Mesendoderm (in vitro differentiated cells): Measurements from ENCODE around the gene AOPEP.

ENCODE experiments used
- DNase-seq: peaks from one replicate; pipeline ENCODE4 v3.0.0; 2013
- H2AK5ac ChIP-seq: 2 replicates; pipeline ENCODE4 v1.6.1; 2013; ENCODE audit warnings: low read length, inconsistent platforms
- H2BK120ac ChIP-seq: 2 replicates; pipeline ENCODE4 v1.6.1; 2013; ENCODE audit warnings: low read depth, mild to moderate bottlenecking, low read length, moderate library complexity, mixed read lengths
- H2BK15ac ChIP-seq: replicated peaks from 2 replicates; pipeline ENCODE4 v1.6.1; 2013; ENCODE audit warnings: low read depth, mild to moderate bottlenecking, moderate library complexity
- H2BK5ac ChIP-seq: 2 replicates; pipeline ENCODE4 v1.6.1; 2013; ENCODE audit warnings: low read length, inconsistent platforms
- H3K18ac ChIP-seq: 2 replicates; pipeline ENCODE4 v1.6.1; 2013; ENCODE audit warnings: mild to moderate bottlenecking, low read length, mixed read lengths
- H3K23ac ChIP-seq: one replicate; pipeline ENCODE4 v1.6.1; 2013; ENCODE audit warnings: low read length
- H3K27ac ChIP-seq: 2 replicates; pipeline ENCODE4 v1.5.1; 2013; ENCODE audit warnings: low read depth, mild to moderate bottlenecking, inconsistent platforms, low read length, moderate library complexity
- H3K27me3 ChIP-seq: 2 replicates; pipeline ENCODE4 v1.6.1; 2013; ENCODE audit warnings: low read length, control low read depth, mild to moderate bottlenecking, inconsistent platforms; ENCODE audit not compliant: insufficient read depth, poor library complexity
- H3K36me3 ChIP-seq: 2 replicates; pipeline ENCODE4 v1.6.1; 2013; ENCODE audit warnings: low read length, inconsistent platforms; ENCODE audit not compliant: control insufficient read depth, insufficient read depth
- H3K4ac ChIP-seq: one replicate; pipeline ENCODE4 v1.6.1; 2013; ENCODE audit warnings: low read depth, mild to moderate bottlenecking, low read length, moderate library complexity
- H3K4me1 ChIP-seq: 2 replicates; pipeline ENCODE4 v1.6.1; 2013; ENCODE audit warnings: low read depth, low read length, inconsistent platforms; ENCODE audit not compliant: control insufficient read depth
- H3K4me2 ChIP-seq: 2 replicates; pipeline ENCODE4 v1.6.1; 2013; ENCODE audit warnings: low read length
- H3K4me3 ChIP-seq: 2 replicates; pipeline ENCODE4 v1.5.1; 2013; ENCODE audit warnings: mild to moderate bottlenecking, low read length
- H3K56ac ChIP-seq: one replicate; pipeline ENCODE4 v1.6.1; 2013; ENCODE audit warnings: low read length
- H3K79me1 ChIP-seq: 2 replicates; pipeline ENCODE4 v1.6.1; 2013; ENCODE audit warnings: low read length, inconsistent platforms
- H3K79me2 ChIP-seq: 2 replicates; pipeline ENCODE4 v1.6.1; 2013; ENCODE audit warnings: mild to moderate bottlenecking, low read length; ENCODE audit not compliant: control insufficient read depth, insufficient read depth
- H3K9ac ChIP-seq: 2 replicates; pipeline ENCODE4 v1.6.1; 2013; ENCODE audit warnings: low read length, inconsistent platforms
- H4K5ac ChIP-seq: one replicate; pipeline ENCODE4 v1.6.1; 2013; ENCODE audit warnings: low read length
- H4K8ac ChIP-seq: one replicate; pipeline ENCODE4 v1.6.1; 2013; ENCODE audit warnings: low read depth, mild to moderate bottlenecking, control low read depth, low read length, moderate library complexity
- WGBS: extraction: QIAGEN DNeasy Blood & Tissue Kit; methylation state at CpG from one replicate; pipeline ENCODE4 v1.1.7; 2013; ENCODE audit warnings: low lambda C conversion rate, missing lambda C conversion rate; ENCODE audit not compliant: insufficient coverage; ENCODE audit errors: extremely low coverage; 5-methylcytosine and 5-hydroxymethylcytosine counted together

AOPEP gene

DNA sequence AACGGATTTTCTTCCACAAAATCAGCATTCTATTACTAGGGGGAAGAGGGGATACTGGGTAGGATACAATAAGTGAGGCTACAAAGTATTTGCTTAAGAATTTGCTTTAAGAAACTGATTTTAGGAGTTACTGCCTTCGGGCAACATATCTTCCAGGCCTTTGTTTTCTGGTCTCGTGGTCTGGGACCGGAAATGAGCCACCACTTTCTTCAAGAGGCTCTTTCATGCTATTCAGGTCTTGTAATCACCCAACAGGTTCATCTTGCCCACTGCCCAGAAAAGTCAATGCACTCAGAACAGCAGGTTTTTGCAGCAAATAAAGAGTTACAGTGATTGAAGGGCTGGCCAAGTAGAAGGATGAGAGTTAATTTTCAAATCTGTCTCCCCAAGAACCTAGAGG, 6.6 kb upstream of the AOPEP start:
- no peak overlapping the region for H2BK15ac ChIP-seq

GRCh38 chr9:94720846-94721549, 5.5 kb upstream of the AOPEP start:
- Histone ChIP-seq H3K9ac (no peak overlapping the region), H3K36me3 (no peaks in the 10 kb centered on the region), H3K18ac (no peak overlapping the region), H3K4me3 (no peak overlapping the region), H3K4me1 (no peaks in the 10 kb centered on the region), H4K8ac (no peak overlapping the region), H4K5ac (no peak overlapping the region), H2BK5ac (no peak overlapping the region), H2AK5ac (no peak overlapping the region), H2BK15ac (no peak overlapping the region), H2BK120ac (no peak overlapping the region), H3K4me2 (no peak overlapping the region), H3K56ac (no peak overlapping the region), H3K27me3 (no peaks in the 10 kb centered on the region), H3K4ac (no peak overlapping the region), H3K23ac (no peak overlapping the region), H3K79me1 (no peaks in the 10 kb centered on the region), H3K79me2 (no peaks in the 10 kb centered on the region), H3K27ac (no peak overlapping the region)
- DNase-seq: no peak
- WGBS: no CpG with 5 or more reads among the region's 5 CpGs

More for the DNA sequence above, 6.6 kb upstream of the AOPEP start:
- Histone ChIP-seq H4K5ac (no peak overlapping the region), H2BK120ac (no peak overlapping the region), H3K4me2 (no peak overlapping the region), H3K56ac (no peak overlapping the region), H3K79me2 (no peaks in the 10 kb centered on the region), H3K27me3 (no peaks in the 10 kb centered on the region), H3K23ac (no peak overlapping the region), H4K8ac (no peak overlapping the region), H3K36me3 (no peaks in the 10 kb centered on the region), H3K4ac (no peak overlapping the region), H3K79me1 (no peaks in the 10 kb centered on the region), H3K9ac (no peak overlapping the region), H3K4me3 (no peak overlapping the region), H3K4me1 (no peaks in the 10 kb centered on the region), H2AK5ac (no peak overlapping the region), H3K18ac (peak overlapping the region; percentile 25), H3K27ac (no peak overlapping the region), H2BK5ac (no peak overlapping the region)
- no CpG with 5 or more reads among the region's 4 CpGs for WGBS
- DNase-seq: no peak

GRCh38 chr9:94721754-94722153, 4.7 kb upstream of the AOPEP start:
- no CpG with 5 or more reads among the region's 2 CpGs for WGBS
- H3K4ac ChIP-seq: no peak overlapping the region
- H3K27ac ChIP-seq: no peak overlapping the region
- H3K4me3 ChIP-seq: no peak overlapping the region
- no peaks in the 10 kb centered on the region for H3K79me2 ChIP-seq
- H3K18ac ChIP-seq: no peak overlapping the region
- no peak overlapping the region for H2BK5ac ChIP-seq
- no peak overlapping the region for H3K4me2 ChIP-seq
- no peaks in the 10 kb centered on the region for H3K79me1 ChIP-seq
- no peaks in the 10 kb centered on the region for H3K27me3 ChIP-seq
- H3K4me1 ChIP-seq: no peaks in the 10 kb centered on the region
- no peak for DNase-seq
- H2BK15ac ChIP-seq: no peak overlapping the region
- H3K36me3 ChIP-seq: no peaks in the 10 kb centered on the region
- no peak overlapping the region for H4K5ac ChIP-seq
- H3K56ac ChIP-seq: no peak overlapping the region
- no peak overlapping the region for H4K8ac ChIP-seq
- no peak overlapping the region for H3K23ac ChIP-seq
- H3K9ac ChIP-seq: no peak overlapping the region
- H2AK5ac ChIP-seq: no peak overlapping the region
- H2BK120ac ChIP-seq: no peak overlapping the region

GRCh38 chr9:94725293-94725692, 1.2 kb upstream of the AOPEP start:
- Histone ChIP-seq H4K8ac (peak overlapping the region; percentile 65), H2AK5ac (no peak overlapping the region), H3K23ac (no peak overlapping the region), H2BK5ac (no peak overlapping the region), H3K79me2 (peaks cover 3% of the 10 kb centered on the region), H3K4me2 (no peak overlapping the region), H2BK120ac (no peak overlapping the region), H3K18ac (no peak overlapping the region), H2BK15ac (no peak overlapping the region), H3K9ac (no peak overlapping the region), H3K36me3 (no peaks in the 10 kb centered on the region), H3K4ac (no peak overlapping the region), H3K4me3 (no peak overlapping the region), H3K4me1 (no peaks in the 10 kb centered on the region), H3K56ac (no peak overlapping the region), H4K5ac (peak overlapping the region; percentile 63), H3K79me1 (peaks cover 11% of the 10 kb centered on the region), H3K27ac (no peak overlapping the region), H3K27me3 (no peaks in the 10 kb centered on the region)
- no CpG with 5 or more reads among the region's 3 CpGs for WGBS
- no peak for DNase-seq

DNA sequence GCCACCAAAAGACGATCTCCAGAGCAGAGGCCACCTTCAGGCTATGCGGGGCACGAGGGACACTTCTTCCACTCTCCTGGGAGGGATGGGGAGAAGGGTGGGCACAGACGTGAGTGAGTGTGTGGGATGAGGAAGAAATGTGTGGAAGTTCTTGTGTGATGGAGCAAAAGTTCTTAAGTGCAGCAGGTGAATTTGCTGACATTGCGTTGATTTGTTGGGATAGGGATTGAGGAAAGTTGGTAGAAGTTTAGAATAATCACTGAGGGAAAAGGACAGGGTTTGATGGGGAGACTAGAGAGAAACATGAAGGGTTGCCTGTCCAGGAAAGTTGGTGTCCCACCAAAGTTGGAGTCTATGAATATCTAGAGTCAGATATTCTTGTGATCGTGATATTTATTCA, 2.2 kb downstream of the AOPEP start:
- Histone ChIP-seq H3K4me2 (no peak overlapping the region), H3K27me3 (no peaks in the 10 kb centered on the region), H4K5ac (no peak overlapping the region), H2BK120ac (no peak overlapping the region), H3K36me3 (no peaks in the 10 kb centered on the region), H3K9ac (no peak overlapping the region), H2BK15ac (no peak overlapping the region), H4K8ac (no peak overlapping the region), H3K4me1 (no peaks in the 10 kb centered on the region), H3K27ac (no peak overlapping the region), H3K18ac (no peak overlapping the region), H2BK5ac (no peak overlapping the region), H3K23ac (no peak overlapping the region), H3K4me3 (no peak overlapping the region), H3K79me1 (peaks cover 11% of the 10 kb centered on the region), H2AK5ac (no peak overlapping the region), H3K4ac (no peak overlapping the region), H3K56ac (no peak overlapping the region), H3K79me2 (peaks cover 3% of the 10 kb centered on the region)
- 100% methylated on average over 1 of the region's 6 CpGs for WGBS
- DNase-seq: no peak

- Histone ChIP-seq H2BK120ac (no peak overlapping the region), H2BK5ac (no peak overlapping the region), H3K4me3 (no peak overlapping the region), H3K4ac (no peak overlapping the region), H3K9ac (no peak overlapping the region), H3K27ac (no peak overlapping the region), H2AK5ac (no peak overlapping the region), H2BK15ac (no peak overlapping the region), H4K8ac (no peak overlapping the region), H3K79me2 (peaks cover 3% of the 10 kb centered on the region), H3K36me3 (no peaks in the 10 kb centered on the region), H3K56ac (no peak overlapping the region), H4K5ac (no peak overlapping the region), H3K79me1 (peaks cover 11% of the 10 kb centered on the region), H3K4me1 (no peaks in the 10 kb centered on the region), H3K23ac (no peak overlapping the region), H3K4me2 (no peak overlapping the region), H3K27me3 (no peaks in the 10 kb centered on the region), H3K18ac (no peak overlapping the region)
- no CpG with 5 or more reads among the region's 3 CpGs for WGBS
- DNase-seq: no peak
These were observed 2.7 kb downstream of the AOPEP start for GRCh38 chr9:94729199-94729598.
